Head of caudate nucleus (tissue), 42 donors: ENCODE results near the gene SPACA9.
A peak's percentile ranks its signal among the peaks of the same experiment; 100 is the strongest.

Experiments
- DNase-seq, 42 donors: peaks; one replicate each; pipeline versions ENCODE4 v3.0.0 to v3.0.0-alpha.2; 2020 to 2021; ENCODE audit warnings: mixed read lengths in 7 of 42
- intact Hi-C: fragments of 100-400 bp; cut with DNase I; formaldehyde crosslinking; loops from one replicate; pipeline ENCODE4 v1.15.0; 2022

Gene SPACA9

GRCh38 chr9:132914924-132915323 lies 36.2 kb downstream of the SPACA9 start:
- intact Hi-C loops, result no loop called here
- DNase-seq, result no peak

GRCh38 chr9:132919614-132920268 lies 41.0 kb downstream of the SPACA9 start:
- intact Hi-C loops, result no loop called here
- no peak for DNase-seq

GRCh38 chr9:132923346-132923902 lies 44.7 kb downstream of the SPACA9 start:
- DNase-seq, result peak in 1 of 42 donors; percentile 26
- intact Hi-C loops, result no loop called here

- no peak for DNase-seq
- intact Hi-C loops, result no loop called here
Observed at GRCh38 chr9:132927704-132928103, 49.0 kb downstream of the SPACA9 start.

GRCh38 chr9:132931178-132931735 lies 52.6 kb downstream of the SPACA9 start:
- intact Hi-C loops, result no loop called here
- no peak for DNase-seq

- DNase-seq, result no peak
- intact Hi-C loops, result no loop called here
Observed at GRCh38 chr9:132935026-132935425, 56.3 kb downstream of the SPACA9 start.

GRCh38 chr9:132937463-132937901 lies 58.8 kb downstream of the SPACA9 start:
- intact Hi-C loops, result no loop called here
- DNase-seq, result no peak

GRCh38 chr9:132939169-132939568 lies 60.5 kb downstream of the SPACA9 start:
- no peak for DNase-seq
- intact Hi-C loops, result no loop called here
